NOMO-1 treated with DMSO at 0.1 percent for 48 hours (cell line): ENCODE measurements around the gene SPACA7.
A peak's percentile ranks its signal among the peaks of the same experiment; 100 is the strongest.
"Not testable (repeated sequence)": the region's sequence is repeated elsewhere in the genome, so short reads cannot be mapped to it uniquely, and the experiment has no call there.

Experiments used
- DNase-seq: peaks from one replicate; lab custom pipeline; 2025; ENCODE audit not compliant: unreplicated experiment; lab: John Stamatoyannopoulos, UW

Gene SPACA7

DNA sequence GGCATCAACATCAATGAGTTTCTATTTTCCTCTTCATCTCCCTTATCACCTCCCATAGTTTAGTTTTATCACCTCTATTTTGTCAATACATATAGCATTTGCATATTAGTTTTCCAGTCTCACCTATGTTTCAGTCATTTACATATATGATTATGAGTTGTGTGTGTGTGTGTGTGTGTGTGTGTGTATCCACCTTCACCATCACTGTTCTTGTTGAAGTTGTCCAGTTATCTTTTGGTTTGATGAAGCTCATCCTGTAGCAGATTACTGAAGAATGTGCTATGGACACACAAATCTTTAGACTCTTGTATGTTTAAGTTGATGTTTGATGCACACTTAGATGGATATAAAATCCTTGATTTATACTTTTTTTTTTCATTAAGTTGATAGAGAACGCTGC lies 40.5 kb downstream of the SPACA7 start:
- DNase-seq = no peak

DNA sequence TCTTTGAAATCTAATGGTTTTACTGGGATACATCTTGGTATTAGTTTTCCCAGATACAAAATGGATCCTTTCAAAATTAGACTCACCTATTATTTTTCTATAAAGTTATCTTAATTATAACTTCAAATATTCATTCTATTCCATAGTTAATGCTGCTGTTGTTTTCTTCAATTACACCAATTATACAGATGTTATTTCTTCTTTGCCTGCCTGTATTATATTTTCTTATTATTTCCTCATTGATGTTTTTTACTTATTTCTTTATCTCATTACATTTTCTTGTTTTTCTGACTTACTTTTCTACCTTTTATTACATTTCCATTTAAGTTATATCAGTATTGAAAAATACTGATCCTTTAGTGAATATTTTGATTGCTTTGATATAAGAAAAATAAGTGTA lies 40.9 kb downstream of the SPACA7 start:
- no peak for DNase-seq

DNA sequence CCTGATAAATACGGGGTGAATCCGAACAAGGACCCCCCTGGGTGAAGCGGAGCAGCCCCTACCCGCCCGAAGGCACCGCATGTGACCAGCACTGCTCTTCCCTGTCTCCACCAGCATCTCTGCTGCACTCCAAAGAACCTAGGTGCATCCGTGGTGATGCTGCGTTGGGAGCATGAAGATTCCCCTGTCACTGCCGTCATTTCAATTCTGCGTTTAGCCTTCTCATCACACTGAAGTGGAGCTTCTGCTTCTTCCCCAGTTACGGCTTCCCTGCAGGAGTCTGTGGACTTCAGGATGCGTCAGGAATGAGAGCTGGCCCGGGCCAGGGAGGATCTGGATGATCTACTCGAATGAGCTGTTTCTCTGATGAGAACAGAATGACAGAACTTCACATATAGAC lies 47.9 kb downstream of the SPACA7 start:
- no peak for DNase-seq

DNA sequence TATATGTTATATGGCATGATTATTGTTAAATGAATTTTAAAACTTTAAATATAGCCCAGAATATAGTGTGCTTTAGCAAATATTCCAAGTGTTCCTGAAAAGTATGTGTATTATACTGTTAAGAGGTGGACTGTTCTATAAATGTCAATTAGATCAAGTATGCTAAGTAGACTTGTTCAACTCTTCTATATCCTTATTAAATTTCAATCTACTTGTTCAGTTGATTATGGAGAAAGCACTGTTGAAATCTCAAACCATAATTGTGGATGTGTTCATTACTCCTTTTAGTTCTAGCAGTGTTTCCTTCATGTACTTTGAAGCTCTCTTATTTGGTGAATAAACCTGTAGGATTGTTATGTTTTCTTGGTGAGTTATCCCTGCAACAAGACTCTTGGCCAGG lies 52.5 kb downstream of the SPACA7 start:
- DNase-seq = no peak

DNA sequence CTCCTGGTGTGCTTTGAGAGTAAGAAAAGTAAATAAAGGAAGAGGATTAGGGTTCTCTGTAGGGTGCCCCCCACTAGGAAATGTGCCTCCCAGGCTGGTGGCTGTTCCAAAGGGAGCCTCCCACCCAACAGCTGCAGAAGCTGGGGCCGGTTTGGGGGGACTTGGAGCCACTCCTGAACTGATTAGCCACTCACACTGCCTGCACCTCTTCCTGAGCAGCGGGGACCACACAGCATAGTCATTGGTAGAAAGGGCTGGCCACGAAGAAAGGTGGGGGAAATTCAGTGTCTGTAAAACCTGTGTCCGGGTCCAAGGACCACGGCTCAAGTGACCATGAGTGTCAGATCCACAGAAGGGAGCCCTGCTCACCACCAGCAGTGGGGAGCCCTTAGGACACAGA lies 55.6 kb downstream of the SPACA7 start:
- DNase-seq = no peak

DNA sequence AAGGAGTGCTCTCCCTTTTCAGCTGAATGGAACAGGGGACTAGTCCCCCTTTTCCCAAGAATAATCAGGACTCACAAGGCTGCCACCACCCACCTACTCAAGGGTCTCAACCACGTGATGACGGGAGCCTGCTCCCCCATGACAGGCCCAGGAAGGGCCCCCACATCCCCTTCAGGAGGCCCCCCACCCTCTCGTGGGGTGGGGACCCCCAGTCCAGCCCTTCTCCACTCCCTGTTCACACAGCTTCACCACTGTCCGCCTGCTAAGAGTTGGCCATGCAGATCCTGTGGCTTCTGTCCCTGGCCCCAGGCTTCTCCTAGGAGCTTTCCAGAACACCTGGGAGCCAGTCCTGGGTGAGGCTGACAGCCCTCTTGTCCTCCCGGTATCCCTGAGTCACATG lies 56.6 kb downstream of the SPACA7 start:
- not testable (repeated sequence) for DNase-seq

DNA sequence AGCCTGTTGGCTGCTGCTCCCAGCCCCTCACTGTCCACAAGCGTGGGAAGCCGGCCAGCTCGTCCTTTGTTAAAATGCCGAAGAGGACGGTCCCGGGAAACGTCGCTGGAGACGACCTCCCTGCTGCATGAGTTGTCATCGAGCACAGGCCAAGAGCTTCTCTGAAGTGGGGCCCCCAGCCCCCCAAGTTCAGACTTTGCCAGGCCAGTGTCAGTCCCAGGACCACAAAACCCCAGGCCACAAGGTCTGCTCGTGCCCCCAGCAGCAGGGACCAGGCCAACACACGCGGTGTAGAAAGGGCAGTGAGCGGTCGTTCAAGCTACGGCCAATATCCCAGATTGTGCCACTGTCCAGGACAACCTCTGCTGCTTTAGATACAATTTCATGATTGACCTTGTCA lies 57.4 kb downstream of the SPACA7 start:
- DNase-seq = not testable (repeated sequence)

DNA sequence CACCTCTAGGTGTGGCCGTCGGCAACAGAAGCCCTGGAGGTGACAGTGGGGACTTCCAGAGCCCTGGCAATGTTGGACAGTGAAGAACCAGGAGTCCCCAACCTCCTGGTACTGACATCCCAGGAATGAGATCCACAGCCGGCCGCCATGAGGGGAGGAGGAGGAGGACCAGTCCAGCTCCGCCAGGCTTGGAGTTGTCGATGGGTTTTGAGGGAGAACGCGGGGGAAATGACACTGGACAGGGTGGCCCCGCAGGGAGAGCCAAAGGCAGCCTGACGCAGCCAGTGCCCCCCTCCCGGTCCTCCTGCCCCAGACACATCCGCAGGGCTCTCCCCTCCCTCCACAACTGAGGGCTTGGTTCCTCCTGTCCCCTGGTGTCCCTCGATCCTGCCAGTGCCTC lies 57.9 kb downstream of the SPACA7 start:
- DNase-seq = no peak

DNA sequence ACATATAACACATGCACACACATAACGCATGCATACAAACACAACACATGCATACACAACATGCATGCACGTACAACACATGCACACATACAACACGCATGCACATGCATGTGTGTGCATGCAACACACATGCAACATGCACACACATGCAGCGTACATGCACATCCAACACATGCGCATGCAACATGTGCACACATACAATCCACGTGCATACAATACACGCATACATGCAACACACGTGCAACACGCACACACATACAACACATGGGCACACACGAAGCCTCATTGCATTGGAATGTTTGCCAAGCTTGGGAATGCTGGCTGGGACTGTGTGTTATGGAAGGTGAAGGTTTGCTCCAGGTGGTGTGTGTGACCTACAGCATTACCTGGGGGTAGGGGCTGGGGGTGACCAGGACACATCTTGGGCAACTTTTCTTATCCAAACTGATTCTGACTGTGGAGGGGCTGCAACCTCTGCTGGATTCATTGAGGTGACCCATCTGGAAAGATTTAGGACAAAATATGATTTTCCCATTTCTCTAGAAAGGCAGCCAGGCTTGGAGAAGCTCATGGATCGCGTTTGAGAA lies 58.9 kb downstream of the SPACA7 start:
- no peak for DNase-seq

DNA sequence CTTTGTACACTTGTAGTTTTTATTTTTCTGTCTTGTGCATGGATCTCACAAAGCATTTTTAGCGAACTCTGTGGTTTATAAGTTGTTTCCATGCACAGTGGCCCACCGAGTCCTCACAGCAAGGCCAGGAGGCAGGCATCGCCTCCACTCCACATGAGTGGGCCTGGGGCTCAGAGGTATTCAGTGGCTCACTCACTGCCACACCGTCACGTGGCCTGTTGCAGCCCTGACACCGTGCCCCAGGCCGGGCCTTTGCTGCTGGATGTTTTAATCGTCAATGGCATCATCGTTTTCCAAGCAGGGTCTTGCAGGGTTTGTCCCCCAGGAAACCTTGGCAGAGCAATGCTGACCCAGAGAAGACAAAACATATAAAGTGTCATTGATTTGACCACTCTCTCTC lies 59.8 kb downstream of the SPACA7 start:
- DNase-seq = no peak

DNA sequence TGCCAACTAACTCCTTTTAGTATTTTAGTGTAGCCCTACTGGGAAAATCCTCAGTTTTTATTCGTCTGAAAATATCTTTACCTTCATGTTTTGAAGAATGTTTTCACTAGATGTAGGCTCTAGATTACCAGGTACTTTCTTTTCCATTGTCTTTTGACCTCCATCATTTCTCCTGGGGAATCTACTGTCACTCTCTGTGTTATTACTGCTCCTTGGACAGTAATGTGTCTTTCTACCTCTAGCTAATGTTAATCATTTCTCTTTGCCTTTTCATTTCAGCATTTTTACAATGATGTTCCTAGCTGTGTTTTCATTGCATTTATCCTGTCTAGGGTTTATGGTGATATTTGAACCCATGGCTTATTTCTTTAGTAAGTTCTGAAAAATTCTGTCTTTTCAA lies 61.9 kb downstream of the SPACA7 start:
- DNase-seq = no peak

DNA sequence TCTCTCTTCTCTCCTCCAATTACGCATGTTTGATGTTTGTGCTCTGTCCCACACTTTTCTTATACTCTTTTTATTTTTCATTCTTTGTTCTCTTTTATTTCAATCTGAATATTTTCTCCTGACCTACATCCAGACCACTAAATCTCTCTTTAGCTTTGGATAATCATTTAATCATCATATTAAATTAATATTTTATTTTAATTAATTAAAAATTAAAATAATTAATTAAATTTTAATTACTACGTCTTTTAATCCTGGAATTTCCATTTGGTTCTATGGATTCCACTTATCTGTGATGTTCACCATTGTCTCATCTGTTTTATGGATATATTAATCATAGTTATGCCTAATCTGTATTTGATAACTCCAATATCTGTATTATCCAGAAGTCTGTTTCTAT lies 62.4 kb downstream of the SPACA7 start:
- DNase-seq = no peak

DNA sequence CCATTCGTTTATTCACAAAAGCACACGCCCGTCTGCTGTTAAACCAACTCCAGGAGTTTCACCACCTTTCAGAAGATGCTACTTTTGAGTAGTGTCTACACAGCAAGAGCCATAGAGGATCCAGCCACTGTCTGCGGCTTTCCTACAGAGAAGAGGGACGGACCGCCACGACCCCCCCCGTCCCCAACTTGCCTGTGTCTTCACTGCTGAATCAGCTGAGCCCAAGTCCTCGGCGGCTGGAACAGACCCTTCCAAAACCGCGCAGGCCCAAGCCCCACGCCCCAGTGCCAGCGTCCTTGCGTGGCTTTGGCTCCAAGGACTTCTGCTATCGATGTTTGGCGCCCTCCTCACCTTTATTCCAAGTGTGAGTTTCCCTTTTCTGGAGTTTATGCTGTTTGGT lies 65.1 kb downstream of the SPACA7 start:
- DNase-seq = no peak

DNA sequence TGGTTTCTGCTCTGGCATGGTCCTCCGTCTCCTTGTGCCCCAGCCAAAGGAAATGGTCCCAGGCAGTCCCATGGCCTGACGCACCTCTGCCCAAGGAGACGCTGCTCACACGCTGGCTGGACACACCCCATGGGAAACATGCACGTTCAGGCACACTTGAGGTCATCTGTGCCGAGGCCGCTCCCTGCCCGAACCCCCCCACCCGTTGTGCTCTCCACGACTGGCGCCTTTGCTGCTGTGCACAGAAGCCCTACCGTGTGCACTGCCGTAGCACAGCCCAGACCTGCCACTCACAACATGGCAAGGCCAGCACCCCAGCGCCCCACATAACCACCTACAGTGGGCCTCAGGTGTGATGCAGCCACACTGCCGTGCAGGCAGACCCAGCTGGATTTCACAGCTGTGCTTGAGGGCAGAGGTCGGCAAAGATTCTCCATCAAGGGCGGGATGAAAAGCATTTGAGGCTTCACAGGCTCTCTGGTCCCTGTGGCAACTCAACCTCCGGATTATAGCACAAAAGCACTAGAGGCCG lies 65.7 kb downstream of the SPACA7 start:
- no peak for DNase-seq

DNA sequence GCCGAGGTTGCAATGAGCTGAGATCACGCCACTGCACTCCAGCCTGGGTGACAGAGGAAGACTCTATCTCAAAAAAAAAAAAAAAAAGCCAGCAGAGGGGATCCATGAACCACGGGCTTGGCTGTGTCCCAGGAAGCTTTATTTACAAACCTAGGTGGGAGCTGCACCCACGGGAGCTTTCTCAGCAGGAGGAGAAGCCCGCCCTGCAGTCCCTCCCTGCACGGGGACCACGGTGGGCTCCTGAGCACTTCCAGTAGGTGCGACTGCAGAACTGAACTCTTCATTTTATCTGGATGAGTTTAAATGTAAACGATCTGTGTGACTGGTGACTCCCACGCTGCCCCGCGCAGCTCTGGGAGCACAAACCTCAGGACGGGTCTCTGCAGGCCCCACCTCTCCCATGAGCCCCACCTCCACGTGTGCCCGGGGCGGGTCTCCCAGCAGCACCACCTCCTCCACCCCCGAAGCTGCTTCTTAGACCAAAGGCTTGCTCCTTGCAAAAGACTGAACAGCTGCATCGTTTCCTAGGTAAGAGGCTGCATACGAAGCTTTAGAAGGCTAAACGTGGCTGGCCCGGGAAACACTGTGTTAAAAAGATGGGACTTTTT lies 66.4 kb downstream of the SPACA7 start:
- DNase-seq = no peak

DNA sequence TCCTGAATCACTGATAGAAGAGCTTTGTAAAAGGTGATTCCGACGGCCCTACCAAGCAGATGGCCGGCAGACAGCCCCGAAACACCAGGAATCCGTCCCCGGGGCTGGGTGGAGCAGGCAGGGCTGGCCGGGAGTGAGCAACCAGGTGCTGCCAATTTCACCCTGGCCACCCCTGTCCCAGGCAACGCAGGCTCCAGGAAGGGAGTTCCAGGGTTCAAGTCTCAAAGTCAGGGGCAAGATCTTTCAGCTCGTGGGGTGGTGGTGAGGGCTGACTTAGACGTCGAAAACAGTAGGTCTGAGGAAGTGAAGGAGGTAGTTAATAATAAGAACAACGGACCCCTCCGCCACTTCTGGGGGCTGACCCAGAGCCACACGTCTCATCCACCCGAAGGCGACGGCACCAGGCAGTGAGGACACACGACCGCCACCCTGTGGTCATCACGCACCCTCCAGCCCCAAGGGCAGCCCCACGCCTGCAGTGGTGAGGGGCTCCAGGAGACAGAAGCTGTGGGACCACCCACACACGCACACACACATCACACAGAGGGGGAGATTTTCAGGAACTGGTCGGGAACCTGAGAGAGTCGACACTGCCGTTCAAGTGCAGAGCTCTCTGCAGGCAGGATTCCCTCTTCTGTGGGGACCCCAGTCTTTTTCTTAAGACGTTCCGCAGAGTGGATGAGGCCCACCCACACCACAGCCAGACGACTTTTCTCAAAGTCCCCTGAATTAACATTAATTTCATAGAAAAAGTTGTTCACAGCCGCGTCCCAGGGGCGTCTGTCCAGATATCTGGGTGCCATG lies 67.2 kb downstream of the SPACA7 start:
- DNase-seq = no peak

DNA sequence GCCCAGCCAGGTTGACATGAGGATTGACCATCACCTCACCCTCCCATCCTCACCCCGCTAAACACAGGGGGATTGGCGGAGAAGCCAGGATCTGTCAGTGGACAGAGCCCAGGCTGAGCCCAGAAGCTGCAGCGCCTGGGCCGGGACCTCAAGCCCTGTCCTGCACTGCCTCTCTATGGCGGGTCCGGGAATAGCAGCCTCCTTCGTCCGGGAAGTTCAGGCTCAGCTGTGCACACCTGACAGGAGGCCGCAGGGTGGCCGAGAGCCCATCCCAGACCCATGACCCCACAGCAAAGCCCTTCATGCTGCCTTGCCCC lies 67.8 kb downstream of the SPACA7 start:
- peak; percentile 10 for DNase-seq

DNA sequence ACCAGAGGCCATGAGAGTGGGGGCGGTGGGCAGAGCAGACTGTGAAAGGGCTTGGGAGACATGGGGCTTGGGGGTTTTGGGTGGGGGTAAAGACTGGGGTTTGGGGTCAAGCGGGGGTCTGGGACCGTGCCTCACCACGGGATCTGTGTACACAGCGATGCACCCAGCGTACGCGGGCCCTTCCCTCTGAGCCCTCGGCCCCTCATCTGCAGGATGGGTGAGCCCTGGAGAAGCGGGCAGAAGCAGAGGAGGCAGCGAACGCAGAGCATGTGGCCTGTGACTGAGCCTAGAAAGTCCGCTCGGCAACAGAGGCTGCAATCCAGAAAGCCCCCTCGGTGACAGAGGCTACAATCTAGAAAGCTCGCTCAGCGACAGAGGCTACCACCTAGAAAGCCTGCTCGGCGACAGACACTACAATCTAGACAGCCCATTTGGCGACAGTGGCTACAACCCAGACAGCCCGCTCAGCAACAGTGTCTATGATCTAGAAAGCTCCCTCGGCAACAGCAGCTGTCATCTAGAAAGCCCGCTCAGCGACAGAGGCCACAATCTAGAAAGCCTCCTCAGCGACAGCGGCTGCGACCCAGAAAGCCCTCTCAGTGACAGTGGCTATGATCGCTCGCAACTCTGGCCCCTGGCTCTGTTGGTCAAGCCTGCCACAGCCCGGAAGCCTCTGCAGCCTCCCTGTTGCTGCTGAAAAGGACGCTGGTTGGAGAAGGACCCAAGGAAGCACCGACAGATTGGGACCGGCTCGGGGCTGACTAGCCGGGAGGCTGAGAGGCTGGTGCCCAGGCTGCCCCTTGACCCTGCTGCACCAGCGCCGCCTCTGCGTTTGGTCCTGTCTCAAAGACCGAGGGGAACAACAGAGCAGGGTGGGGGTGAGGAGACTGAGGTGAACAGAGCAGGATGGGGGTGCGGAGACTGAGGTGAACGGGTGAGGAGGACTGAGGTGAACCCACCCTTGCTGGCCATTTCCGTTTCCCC lies 68.6 kb downstream of the SPACA7 start:
- DNase-seq = no peak

DNA sequence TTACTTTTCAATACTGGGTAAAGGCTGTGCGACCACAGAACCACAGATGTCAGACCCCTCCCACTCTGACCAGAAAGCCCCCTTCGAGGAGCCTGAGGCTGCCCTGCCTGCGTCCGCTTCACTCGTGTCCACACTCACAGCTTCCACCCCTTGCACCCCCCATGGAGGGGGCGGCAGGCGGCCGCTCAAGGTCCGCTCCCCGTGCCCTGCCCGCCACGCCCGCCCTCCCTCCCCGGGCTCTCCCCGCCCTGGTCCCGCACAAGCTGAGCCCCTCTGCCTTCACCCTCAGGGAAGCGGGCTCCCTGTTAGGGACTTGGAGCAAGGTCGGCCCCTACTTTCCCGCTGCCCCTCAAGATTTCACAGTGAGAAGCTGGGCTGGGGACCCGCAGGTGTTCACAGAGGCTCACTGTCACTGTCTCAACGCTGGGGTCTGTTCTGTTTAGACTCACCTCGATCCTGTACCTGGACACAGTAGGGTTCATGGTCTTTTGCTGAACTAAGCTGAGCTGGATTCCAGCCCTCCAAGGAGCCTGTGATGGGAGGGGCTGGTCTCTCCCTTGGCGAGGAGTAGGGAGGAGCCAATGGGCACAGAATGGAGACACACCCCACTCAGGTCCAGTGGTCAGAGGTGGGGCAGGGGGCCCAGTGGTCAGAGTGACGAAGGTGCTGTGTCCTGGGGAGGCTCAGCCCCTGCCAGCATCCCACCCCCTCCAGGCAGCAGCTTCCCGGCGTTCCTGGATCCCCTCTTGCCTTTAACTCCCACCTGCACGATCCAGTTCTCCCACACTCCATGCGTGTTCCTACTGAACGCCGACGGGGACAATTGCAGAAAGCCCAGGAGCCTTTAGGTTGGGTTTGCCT lies 69.5 kb downstream of the SPACA7 start:
- no peak for DNase-seq

DNA sequence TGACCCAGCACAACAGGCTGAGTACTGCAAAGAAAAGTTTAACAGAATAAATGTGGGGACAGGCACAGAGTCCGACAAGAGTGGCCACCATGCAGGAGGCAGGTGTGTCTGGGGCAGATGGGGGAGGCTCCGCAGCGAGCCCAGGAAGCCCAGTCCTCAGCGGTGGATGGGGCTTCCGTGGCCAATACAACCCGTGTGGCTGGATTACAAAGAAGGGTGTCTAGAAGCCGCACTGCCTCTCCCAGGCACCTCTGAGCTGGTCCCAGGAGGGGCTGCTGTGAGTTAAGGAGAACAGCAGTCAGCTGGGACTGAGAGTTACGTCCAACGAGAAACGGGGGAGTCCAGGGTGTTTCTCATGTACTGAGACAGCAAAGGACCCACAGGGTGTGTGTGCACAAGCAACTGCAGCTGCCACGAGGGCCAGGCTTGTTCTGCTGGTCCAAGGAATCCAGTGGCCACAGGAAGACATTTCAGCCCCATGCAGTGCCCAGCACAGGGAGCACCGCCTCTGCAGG lies 70.2 kb downstream of the SPACA7 start:
- no peak for DNase-seq
